Limb (tissue), 2 donors: ENCODE data around the gene CCDC91.

Experiments
- DNase-seq, 2 donors: peaks; one replicate each; pipeline ENCODE4 v3.0.0-alpha.2; 2016; ENCODE audit errors: extremely low spot score in 2 of 2

CCDC91 gene

GRCh38 chr12:28578361-28578760, 388.1 kb downstream of the CCDC91 start:
- no peak for DNase-seq

GRCh38 chr12:28578833-28579252, 388.6 kb downstream of the CCDC91 start:
- no peak for DNase-seq

- DNase-seq, result no peak
Observed at GRCh38 chr12:28582672-28583376, 392.6 kb downstream of the CCDC91 start.

GRCh38 chr12:28583701-28584261, 393.5 kb downstream of the CCDC91 start:
- no peak for DNase-seq

- no peak for DNase-seq
Observed at GRCh38 chr12:28585146-28585545, 394.9 kb downstream of the CCDC91 start.

- no peak for DNase-seq
Observed at GRCh38 chr12:28586481-28586880, 396.2 kb downstream of the CCDC91 start.

GRCh38 chr12:28591831-28592230, 401.6 kb downstream of the CCDC91 start:
- DNase-seq, result no peak
